H1 (cell line): ENCODE measurements around the gene THBS1. TPM values are rescaled to one million over a fixed set of nuclear protein-coding genes. Genes with fewer than 3 reads are reported as not detected.

ENCODE experiments used
- CTCF ChIA-PET: fragments of 300-600 bp; sonication (Branson Sonifier 250); formaldehyde crosslinking; loops from one replicate; lab custom pipeline; 2021; ENCODE audit not compliant: partially characterized antibody; lab: Charles Lee
- POLR2A ChIA-PET: fragments of 300-600 bp; sonication (Branson Sonifier 250); formaldehyde crosslinking; loops from one replicate; lab custom pipeline; 2021; ENCODE audit warnings: inconsistent platforms; ENCODE audit not compliant: partially characterized antibody; lab: Charles Lee
- DNase-seq, 2 experiments: peaks; one replicate each; pipeline versions ENCODE4 v3.0.0 to v3.0.0-alpha.2; 2010 to 2022; ENCODE audit warnings: low spot score in 2 of 2, low read depth in 1 of 2, mixed read lengths in 1 of 2
- FAIRE-seq: peaks from 2 replicates; lab custom pipeline; 2011; peaks lifted over from hg19 to GRCh38; lab: Jason Lieb, UNC
- H2AFZ ChIP-seq: 2 replicates; pipeline ENCODE4 v1.8.1; 2012; ENCODE audit warnings: low read length, inconsistent platforms
- H2AK5ac ChIP-seq: 2 replicates; pipeline ENCODE4 v1.6.1; 2013; ENCODE audit warnings: low read depth, low read length
- H2BK120ac ChIP-seq: replicated peaks from 2 replicates; pipeline ENCODE3; 2013; ENCODE audit warnings: low read depth, low read length, inconsistent platforms
- H2BK12ac ChIP-seq: 2 replicates; pipeline ENCODE4 v1.6.1; 2013; ENCODE audit warnings: low read depth, low read length
- H2BK15ac ChIP-seq: 2 replicates; pipeline ENCODE4 v1.6.1; 2013; ENCODE audit warnings: low read length
- H2BK20ac ChIP-seq: 2 replicates; pipeline ENCODE4 v1.6.1; 2013; ENCODE audit warnings: low read length
- H2BK5ac ChIP-seq: 2 replicates; pipeline ENCODE4 v1.6.1; 2013; ENCODE audit warnings: low read depth, low read length
- H3K14ac ChIP-seq: 2 replicates; pipeline ENCODE4 v1.6.1; 2013; ENCODE audit warnings: inconsistent platforms; ENCODE audit not compliant: insufficient read length
- H3K18ac ChIP-seq: 2 replicates; pipeline ENCODE4 v1.6.1; 2013; ENCODE audit warnings: low read length; ENCODE audit errors: extremely low read depth
- H3K23ac ChIP-seq: 2 replicates; pipeline ENCODE4 v1.6.1; 2013; ENCODE audit warnings: inconsistent platforms; ENCODE audit not compliant: insufficient read length
- H3K23me2 ChIP-seq: 2 replicates; pipeline ENCODE4 v1.6.1; 2013; ENCODE audit warnings: low read depth, low read length
- H3K27ac ChIP-seq: 2 replicates; pipeline ENCODE4 v1.6.1; 2011; ENCODE audit warnings: low read depth, low read length, inconsistent platforms
- H3K27me3 ChIP-seq, 4 experiments: replicated peaks in 1 of 4; 1 replicate in 1 of 4; 2 replicates in 3 of 4; pipeline versions ENCODE4 v1.6.1 to v1.8.1; 2011 to 2013; ENCODE audit warnings: low read length in 3 of 4, mild to moderate bottlenecking in 3 of 4, inconsistent platforms in 2 of 4, mixed read lengths in 2 of 4, moderate library complexity in 1 of 4; ENCODE audit not compliant: control insufficient read depth in 3 of 4, insufficient read depth in 3 of 4; ENCODE audit errors: extremely low read depth in 1 of 4
- H3K36me3 ChIP-seq, 4 experiments: 2 replicates each; pipeline versions ENCODE4 v1.6.1 to v1.8.1; 2011 to 2013; ENCODE audit warnings: mild to moderate bottlenecking in 4 of 4, low read length in 3 of 4, moderate library complexity in 2 of 4, control low read depth in 1 of 4, inconsistent platforms in 1 of 4; ENCODE audit not compliant: insufficient read depth in 4 of 4, control insufficient read depth in 2 of 4
- H3K4ac ChIP-seq: replicated peaks from 2 replicates; pipeline ENCODE3; 2013; ENCODE audit warnings: low read length, low read depth, mixed read lengths, inconsistent platforms; ENCODE audit not compliant: insufficient read length
- H3K4me1 ChIP-seq, 4 experiments: replicated peaks in 1 of 4; 1 replicate in 1 of 4; 2 replicates in 3 of 4; pipeline versions ENCODE4 v1.6.1 to v1.8.1; 2011 to 2013; ENCODE audit warnings: low read length in 3 of 4, inconsistent platforms in 2 of 4, mixed read lengths in 1 of 4; ENCODE audit not compliant: insufficient read depth in 4 of 4, control insufficient read depth in 3 of 4
- H3K4me2 ChIP-seq, 2 experiments: 2 replicates each; pipeline versions ENCODE4 v1.6.1 to v1.8.1; 2011 to 2013; ENCODE audit warnings: low read depth in 2 of 2, low read length in 2 of 2, control low read depth in 1 of 2, inconsistent platforms in 1 of 2, mild to moderate bottlenecking in 1 of 2; ENCODE audit not compliant: insufficient read depth in 1 of 2
- H3K4me3 ChIP-seq, 4 experiments: fragments of 200-600, 300-600 bp in 1 of 4; sonication (generic), shearing (Covaris generic), sonication (Bioruptor Twin) in 1 of 4; 2 replicates each; pipeline versions ENCODE4 v1.5.1 to v1.8.1; 2011 to 2016; ENCODE audit warnings: low read length in 4 of 4, low read depth in 3 of 4, control low read depth in 2 of 4, inconsistent platforms in 2 of 4, mild to moderate bottlenecking in 2 of 4, mixed read lengths in 1 of 4, moderate library complexity in 1 of 4; ENCODE audit not compliant: insufficient read depth in 2 of 4; ENCODE audit errors: extremely low read depth in 1 of 4
- H3K56ac ChIP-seq: replicated peaks from 2 replicates; pipeline ENCODE3; 2013; ENCODE audit warnings: low read depth, mild to moderate bottlenecking, mixed read lengths, low read length, inconsistent platforms; ENCODE audit not compliant: insufficient read length
- H3K79me1 ChIP-seq: 2 replicates; pipeline ENCODE4 v1.6.1; 2013; ENCODE audit warnings: low read depth, low read length, control low read depth
- H3K79me2 ChIP-seq, 2 experiments: 2 replicates each; pipeline versions ENCODE4 v1.6.1 to v1.8.1; 2012 to 2013; ENCODE audit warnings: low read length in 2 of 2, mild to moderate bottlenecking in 2 of 2, inconsistent platforms in 1 of 2; ENCODE audit not compliant: insufficient read depth in 2 of 2, control insufficient read depth in 1 of 2
- H3K9ac ChIP-seq, 4 experiments: replicated peaks in 1 of 4; 1 replicate in 1 of 4; 2 replicates in 3 of 4; pipeline versions ENCODE4 v1.6.1 to v1.8.1; 2011 to 2013; ENCODE audit warnings: low read depth in 3 of 4, low read length in 3 of 4, control low read depth in 2 of 4, mild to moderate bottlenecking in 2 of 4, moderate library complexity in 2 of 4, inconsistent platforms in 1 of 4; ENCODE audit errors: extremely low read depth in 1 of 4
- H3K9me3 ChIP-seq, 2 experiments: 2 replicates each; pipeline versions ENCODE4 v1.6.1 to v1.8.1; 2012 to 2013; ENCODE audit warnings: mild to moderate bottlenecking in 2 of 2, moderate library complexity in 2 of 2, control low read depth in 1 of 2, inconsistent platforms in 1 of 2, low read depth in 1 of 2, low read length in 1 of 2, mixed read lengths in 1 of 2; ENCODE audit not compliant: insufficient read depth in 2 of 2
- H4K20me1 ChIP-seq, 2 experiments: replicated peaks in 1 of 2; 2 replicates each; pipeline versions ENCODE3 to v1.8.1; 2011 to 2013; ENCODE audit warnings: inconsistent platforms in 2 of 2, low read length in 2 of 2, mild to moderate bottlenecking in 1 of 2; ENCODE audit not compliant: insufficient read depth in 2 of 2, control insufficient read depth in 1 of 2
- H4K5ac ChIP-seq: 2 replicates; pipeline ENCODE4 v1.6.1; 2013; ENCODE audit warnings: low read length, low read depth, mixed read lengths, inconsistent platforms; ENCODE audit not compliant: insufficient read length
- H4K8ac ChIP-seq: 2 replicates; pipeline ENCODE4 v1.8.0; 2013; ENCODE audit warnings: mild to moderate bottlenecking, moderate library complexity, low read length, inconsistent platforms; ENCODE audit not compliant: insufficient read depth; ENCODE audit errors: extremely low read depth
- H4K91ac ChIP-seq: replicated peaks from 2 replicates; pipeline ENCODE3; 2013; ENCODE audit warnings: low read length, mixed read lengths, inconsistent platforms; ENCODE audit not compliant: insufficient read length
- EP300 ChIP-seq, 2 experiments: IDR thresholded peaks; 1 replicate in 1 of 2; 2 replicates in 1 of 2; pipeline ENCODE4 v1.6.1; 2011 to 2012; ENCODE audit warnings: low read depth in 2 of 2, low read length in 2 of 2, mild to moderate bottlenecking in 2 of 2, borderline replicate concordance in 1 of 2, inconsistent platforms in 1 of 2, moderate library complexity in 1 of 2
- JUND ChIP-seq: IDR thresholded peaks from 2 replicates; pipeline ENCODE4 v1.6.1; 2011; ENCODE audit warnings: mild to moderate bottlenecking, improper control_type of control experiment, low read length
- POLR2AphosphoS5 ChIP-seq: IDR thresholded peaks from 2 replicates; pipeline ENCODE4 v1.6.1; 2011; ENCODE audit warnings: low read depth, low read length
- SIRT6 ChIP-seq: IDR thresholded peaks from one replicate; pipeline ENCODE4 v1.7.1; 2012; ENCODE audit warnings: low read length, inconsistent platforms
- WGBS, 2 experiments: shearing (Covaris generic) in 1 of 2; methylation state at CpG; one replicate each; pipeline versions ENCODE4 v1.1.6 to v1.1.7; 2013 to 2015; ENCODE audit warnings: low lambda C conversion rate in 2 of 2, mixed read lengths in 2 of 2, inconsistent platforms in 1 of 2, low coverage in 1 of 2, missing lambda C conversion rate in 1 of 2; ENCODE audit not compliant: insufficient replicate concordance in 2 of 2, insufficient coverage in 1 of 2, insufficient read length in 1 of 2; ENCODE audit errors: extremely low coverage in 1 of 2, missing lambda C conversion rate in 1 of 2; 5-methylcytosine and 5-hydroxymethylcytosine counted together
- polyA plus RNA-seq, 7 experiments: library from polyadenylated mRNA; depleted of rRNA in 3 of 7; stranded (reverse) in 5 of 7; unstranded in 2 of 7; fragments of >200 nt in 5 of 7; fragments of 200-250 nt in 2 of 7; gene quantifications; 1 replicate in 5 of 7; 2 replicates in 1 of 7; 4 replicates in 1 of 7; pipeline versions ENCODE4 v1.2.1 to v1.2.3, GENCODE V29; 2011 to 2013; ENCODE audit warnings: missing spikeins in 2 of 7, mixed read lengths in 2 of 7
- total RNA-seq: library from RNA; stranded (reverse); fragmentation: NEBNext Ultra II Directional; extraction: Animal tissue kit (Norgen Biotek cat#: 25700); gene quantifications from 2 replicates; pipeline ENCODE4 v1.2.1, GENCODE V29; 2021

The THBS1 gene
- total and polyA plus RNA-seq, 2 of the 8 experiments (the other 6 are each of a cell fraction or from before 2014, with no cell fraction given) = 10.3 to 63.3 TPM

DNA sequence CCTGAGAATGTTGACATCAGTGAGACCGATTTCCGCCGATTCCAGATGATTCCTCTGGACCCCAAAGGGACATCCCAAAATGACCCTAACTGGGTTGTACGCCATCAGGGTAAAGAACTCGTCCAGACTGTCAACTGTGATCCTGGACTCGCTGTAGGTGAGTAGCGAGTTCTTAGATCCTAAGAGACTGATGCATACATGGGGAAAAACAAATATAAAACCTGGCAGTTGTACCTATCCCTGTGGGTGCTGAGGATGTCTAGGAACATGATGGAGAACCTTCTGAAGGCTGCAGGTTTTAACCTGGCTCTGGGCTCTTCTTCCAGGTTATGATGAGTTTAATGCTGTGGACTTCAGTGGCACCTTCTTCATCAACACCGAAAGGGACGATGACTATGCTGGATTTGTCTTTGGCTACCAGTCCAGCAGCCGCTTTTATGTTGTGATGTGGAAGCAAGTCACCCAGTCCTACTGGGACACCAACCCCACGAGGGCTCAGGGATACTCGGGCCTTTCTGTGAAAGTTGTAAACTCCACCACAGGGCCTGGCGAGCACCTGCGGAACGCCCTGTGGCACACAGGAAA lies 12.3 kb downstream of the THBS1 start:
- Histone ChIP-seq H3K4me1 (no peaks in the 10 kb centered on the region; a peak in 1 of 7 replicates), H3K9ac (no peak overlapping the region), H4K91ac (no peak overlapping the region), H2AK5ac (no peak overlapping the region), H3K23ac (no peak overlapping the region), H2BK120ac (no peak overlapping the region), H2AFZ (no peak overlapping the region), H3K27me3 (no peaks in the 10 kb centered on the region), H2BK15ac (no peak overlapping the region), H3K79me2 (no peaks in the 10 kb centered on the region), H2BK5ac (no peak overlapping the region), H3K9me3 (no peaks in the 10 kb centered on the region), H2BK12ac (no peak overlapping the region), H4K8ac (no peak overlapping the region), H3K18ac (no peak overlapping the region), H3K4me2 (no peak overlapping the region), H3K23me2 (no peaks in the 10 kb centered on the region), H3K14ac (no peak overlapping the region), H3K56ac (no peak overlapping the region), H3K36me3 (peaks cover 46 to 88% (median 71%) of the 10 kb centered on the region in 4 experiments), H4K20me1 (peaks cover 0 to 2% of the 10 kb centered on the region in 2 experiments), H4K5ac (no peak overlapping the region), H3K4ac (no peak overlapping the region), H3K4me3 (no peak overlapping the region), H3K79me1 (no peaks in the 10 kb centered on the region), H2BK20ac (no peak overlapping the region), H3K27ac (no peak overlapping the region)
- 94% methylated on average over 15 of the region's 15 CpGs; no CpG with 5 or more reads in 1 of the 2 experiments for WGBS, 2 experiments
- FAIRE-seq (no peak), DNase-seq (no peak)
- no peak for TF ChIP-seq SIRT6
- TF ChIP-seq POLR2AphosphoS5 = peak; percentile 66; the same call in 1 of the 2 replicates
- TF ChIP-seq EP300 (IDR thresholded peaks at IDR 0.05; ENCODE audit: borderline replicate concordance in 1 of 2, low read depth in 2 of 2, low read length in 2 of 2) = no peak
- TF ChIP-seq JUND = no peak
- POLR2A ChIA-PET = interaction anchor here (3.6 to 16.2 kb wide), 2 partner anchors 7 to 12 kb away, joined by 22 to 117 read pairs; partner anchors contain the start of gene THBS1
- CTCF ChIA-PET = interaction anchor here (1.0 to 2.4 kb wide), 3 partner anchors 7 to 165 kb away, joined by 3 to 6 read pairs (median 3); no protein-coding TSS in a partner anchor
